Fibroblast of lung (primary cell): ENCODE data around the gene DPYD. TPM values are rescaled to one million over a fixed set of nuclear protein-coding genes. Genes with fewer than 3 reads are reported as not detected.

ENCODE experiments used
- DNase-seq, 2 donors: peaks; one replicate each; pipeline versions ENCODE4 v3.0.0 to v3.0.0-alpha.2; 2010; ENCODE audit warnings: low read depth in 2 of 2
- H2AFZ ChIP-seq: 2 replicates; pipeline ENCODE4 v1.5.1; 2012; ENCODE audit warnings: low read length, control low read depth, inconsistent platforms
- H3K27ac ChIP-seq: 2 replicates; pipeline ENCODE4 v1.5.1; 2011; ENCODE audit warnings: low read length, control low read depth; ENCODE audit not compliant: insufficient read depth
- H3K27me3 ChIP-seq: 2 replicates; pipeline ENCODE4 v1.5.1; 2011; ENCODE audit warnings: mild to moderate bottlenecking, low read length; ENCODE audit not compliant: control insufficient read depth, insufficient read depth
- H3K36me3 ChIP-seq: 2 replicates; pipeline ENCODE4 v1.5.1; 2011; ENCODE audit warnings: low read length; ENCODE audit not compliant: control insufficient read depth, insufficient read depth
- H3K4me1 ChIP-seq: 2 replicates; pipeline ENCODE4 v1.5.1; 2011; ENCODE audit warnings: low read length; ENCODE audit not compliant: control insufficient read depth, insufficient read depth; ENCODE audit errors: extremely low read depth
- H3K4me2 ChIP-seq: 2 replicates; pipeline ENCODE4 v1.5.1; 2011; ENCODE audit warnings: low read length, control low read depth; ENCODE audit not compliant: insufficient read depth; ENCODE audit errors: extremely low read depth
- H3K4me3 ChIP-seq, 4 experiments: fragments of 200-600 bp in 1 of 4; sonication (generic) in 1 of 4; replicated peaks in 1 of 4; 2 replicates each; pipeline ENCODE4 v1.5.1; 2011 to 2016; ENCODE audit warnings: low read length in 4 of 4, low read depth in 3 of 4, mild to moderate bottlenecking in 3 of 4, control low read depth in 2 of 4, inconsistent platforms in 1 of 4, mixed read lengths in 1 of 4; ENCODE audit not compliant: insufficient read depth in 1 of 4; ENCODE audit errors: control extremely low read depth in 1 of 4
- H3K79me2 ChIP-seq: 2 replicates; pipeline ENCODE4 v1.5.1; 2012; ENCODE audit warnings: mild to moderate bottlenecking, low read length, inconsistent platforms; ENCODE audit not compliant: control insufficient read depth, insufficient read depth
- H3K9ac ChIP-seq: 2 replicates; pipeline ENCODE4 v1.5.1; 2011; ENCODE audit warnings: mild to moderate bottlenecking, low read length, control low read depth; ENCODE audit not compliant: insufficient read depth
- H3K9me3 ChIP-seq: 2 replicates; pipeline ENCODE4 v1.5.1; 2012; ENCODE audit warnings: low read depth, low read length; ENCODE audit not compliant: control insufficient read depth, insufficient read depth
- H4K20me1 ChIP-seq: 2 replicates; pipeline ENCODE4 v1.5.1; 2011; ENCODE audit warnings: low read length; ENCODE audit not compliant: control insufficient read depth, insufficient read depth; ENCODE audit errors: extremely low read depth
- CTCF ChIP-seq, 2 donors: IDR thresholded peaks in 1 of 2; conservative IDR thresholded peaks in 1 of 2; 1 replicate in 1 of 2; 2 replicates in 1 of 2; pipeline ENCODE4 v1.5.1; 2011 to 2012; ENCODE audit warnings: low read length in 2 of 2, control low read depth in 1 of 2, inconsistent platforms in 1 of 2, low read depth in 1 of 2, mild to moderate bottlenecking in 1 of 2
- EZH2 ChIP-seq: IDR thresholded peaks from 2 replicates; pipeline ENCODE4 v1.5.1; 2012; ENCODE audit warnings: low read length, control low read depth, mild to moderate bottlenecking; ENCODE audit errors: missing control alignments
- polyA plus RNA-seq, 2 donors: library from polyadenylated mRNA; depleted of rRNA in 1 of 2; stranded (reverse) in 1 of 2; unstranded in 1 of 2; fragments of >200 nt; gene quantifications; 2 replicates each; pipeline ENCODE4 v1.2.1, GENCODE V29; 2011 to 2012; ENCODE audit warnings: missing spikeins in 1 of 2
- total RNA-seq: library from RNA; depleted of rRNA; stranded (reverse); fragments of >200 nt; gene quantifications from 2 replicates; pipeline ENCODE4 v1.2.1, GENCODE V29; 2014

The DPYD gene
- total and polyA plus RNA-seq, 2 donors (not counting 1 experiment from before 2014, with no cell fraction given), result 32.0 to 63.1 TPM

- no peak for DNase-seq
- no peaks in the 10 kb centered on the region for H4K20me1 ChIP-seq
- H3K36me3 ChIP-seq, result no peaks in the 10 kb centered on the region
- H3K4me1 ChIP-seq, result no peaks in the 10 kb centered on the region
- TF ChIP-seq EZH2, result no peak
- no peak for TF ChIP-seq CTCF (conservative IDR thresholded peaks at IDR 0.05 in 1 of 2, IDR thresholded peaks at IDR 0.05 in 1 of 2; ENCODE audit: low read depth in 1 of 2, low read length in 2 of 2)
- no peak overlapping the region for H3K4me3 ChIP-seq
- no peaks in the 10 kb centered on the region for H3K9me3 ChIP-seq
- H2AFZ ChIP-seq, result no peak overlapping the region
- H3K4me2 ChIP-seq, result no peak overlapping the region
- H3K9ac ChIP-seq, result no peak overlapping the region
- H3K79me2 ChIP-seq, result no peaks in the 10 kb centered on the region
- no peak overlapping the region for H3K27ac ChIP-seq
- no peaks in the 10 kb centered on the region for H3K27me3 ChIP-seq
Observed at GRCh38 chr1:97630281-97630680, 290.6 kb downstream of the DPYD start.

GRCh38 chr1:97623220-97623619 lies 297.6 kb downstream of the DPYD start:
- Histone ChIP-seq H2AFZ (no peak overlapping the region), H3K36me3 (no peaks in the 10 kb centered on the region), H3K4me2 (no peak overlapping the region), H3K27me3 (no peaks in the 10 kb centered on the region), H3K9ac (no peak overlapping the region), H3K79me2 (no peaks in the 10 kb centered on the region), H3K4me3 (no peak overlapping the region), H3K9me3 (no peaks in the 10 kb centered on the region), H4K20me1 (no peaks in the 10 kb centered on the region), H3K27ac (no peak overlapping the region), H3K4me1 (no peaks in the 10 kb centered on the region)
- TF ChIP-seq CTCF (conservative IDR thresholded peaks at IDR 0.05 in 1 of 2, IDR thresholded peaks at IDR 0.05 in 1 of 2; ENCODE audit: low read depth in 1 of 2, low read length in 2 of 2) (no peak), EZH2 (no peak)
- no peak for DNase-seq

- Histone ChIP-seq H3K9me3 (no peaks in the 10 kb centered on the region), H3K4me2 (no peak overlapping the region), H3K27me3 (no peaks in the 10 kb centered on the region), H4K20me1 (no peaks in the 10 kb centered on the region), H3K79me2 (no peaks in the 10 kb centered on the region), H3K27ac (no peak overlapping the region), H3K36me3 (no peaks in the 10 kb centered on the region), H2AFZ (no peak overlapping the region), H3K4me3 (no peak overlapping the region), H3K9ac (no peak overlapping the region), H3K4me1 (no peaks in the 10 kb centered on the region)
- no peak for TF ChIP-seq CTCF (conservative IDR thresholded peaks at IDR 0.05 in 1 of 2, IDR thresholded peaks at IDR 0.05 in 1 of 2; ENCODE audit: low read depth in 1 of 2, low read length in 2 of 2)
- no peak for TF ChIP-seq EZH2
- peak in 1 of 2 donors; percentile 59 for DNase-seq
Observed at GRCh38 chr1:97621955-97622354, 298.9 kb downstream of the DPYD start.
